Measurements from ENCODE around the gene TP63.

The TP63 gene

GRCh38 chr3:189685860-189686259 lies 54.7 kb downstream of the TP63 start:
- TF ChIP-seq EP300 (IDR thresholded peaks at IDR 0.05; ENCODE audit: borderline replicate concordance) (no peak), CREB1 (IDR thresholded peaks at IDR 0.05; ENCODE audit: low read depth) (no peak), USF1 (IDR thresholded peaks at IDR 0.05) (no peak), YY1 (IDR thresholded peaks at IDR 0.05; ENCODE audit: low read depth) (no peak), EGR1 (IDR thresholded peaks at IDR 0.05) (no peak), NFIC (IDR thresholded peaks at IDR 0.05) (no peak), MAX (IDR thresholded peaks at IDR 0.05) (no peak), TEAD4 (IDR thresholded peaks at IDR 0.05) (no peak), TAF1 (IDR thresholded peaks at IDR 0.05; ENCODE audit: low read depth) (no peak), CEBPB (IDR thresholded peaks at IDR 0.05) (no peak), FOXM1 (IDR thresholded peaks at IDR 0.05; ENCODE audit: borderline replicate concordance, low read depth) (no peak), TCF12 (IDR thresholded peaks at IDR 0.05; ENCODE audit: low read depth) (no peak), ZBTB7A (IDR thresholded peaks at IDR 0.05; ENCODE audit: low read depth) (no peak), RAD21 (IDR thresholded peaks at IDR 0.05; ENCODE audit: low read depth) (no peak), REST (IDR thresholded peaks at IDR 0.05; ENCODE audit: low read depth) (no peak)

GRCh38 chr3:189687475-189687874 lies 56.3 kb downstream of the TP63 start:
- TF ChIP-seq ZBTB7A (IDR thresholded peaks at IDR 0.05; ENCODE audit: low read depth) (no peak), RAD21 (IDR thresholded peaks at IDR 0.05; ENCODE audit: low read depth) (peak; percentile 34; the same call in 1 of the 2 replicates)

- TF ChIP-seq FOXM1 (IDR thresholded peaks at IDR 0.05; ENCODE audit: borderline replicate concordance, low read depth) (no peak), TCF12 (IDR thresholded peaks at IDR 0.05; ENCODE audit: low read depth) (no peak), NFIC (IDR thresholded peaks at IDR 0.05) (no peak), TEAD4 (IDR thresholded peaks at IDR 0.05) (no peak), REST (IDR thresholded peaks at IDR 0.05; ENCODE audit: low read depth) (no peak), USF1 (IDR thresholded peaks at IDR 0.05) (no peak), EGR1 (IDR thresholded peaks at IDR 0.05) (no peak), ZBTB7A (IDR thresholded peaks at IDR 0.05; ENCODE audit: low read depth) (no peak), YY1 (IDR thresholded peaks at IDR 0.05; ENCODE audit: low read depth) (no peak), CEBPB (IDR thresholded peaks at IDR 0.05) (no peak), CREB1 (IDR thresholded peaks at IDR 0.05; ENCODE audit: low read depth) (no peak), RAD21 (IDR thresholded peaks at IDR 0.05; ENCODE audit: low read depth) (no peak)
Observed at GRCh38 chr3:189688262-189688661, 57.1 kb downstream of the TP63 start.

GRCh38 chr3:189689625-189690024 lies 58.4 kb downstream of the TP63 start:
- TF ChIP-seq REST (IDR thresholded peaks at IDR 0.05; ENCODE audit: low read depth), result no peak

GRCh38 chr3:189690237-189690636 lies 59.0 kb downstream of the TP63 start:
- TF ChIP-seq NFIC (IDR thresholded peaks at IDR 0.05), result peak; percentile 56
- no peak for TF ChIP-seq EP300 (IDR thresholded peaks at IDR 0.05; ENCODE audit: borderline replicate concordance)

GRCh38 chr3:189690672-189691071 lies 59.5 kb downstream of the TP63 start:
- no peak for TF ChIP-seq USF1 (IDR thresholded peaks at IDR 0.05)
- no peak for TF ChIP-seq CREB1 (IDR thresholded peaks at IDR 0.05; ENCODE audit: low read depth)
- TF ChIP-seq TEAD4 (IDR thresholded peaks at IDR 0.05), result no peak
- no peak for TF ChIP-seq TCF12 (IDR thresholded peaks at IDR 0.05; ENCODE audit: low read depth)
- no peak for TF ChIP-seq TAF1 (IDR thresholded peaks at IDR 0.05; ENCODE audit: low read depth)
- no peak for TF ChIP-seq EGR1 (IDR thresholded peaks at IDR 0.05)
